ENCODE data around the gene DSC3. TPM values are rescaled to one million over a fixed set of nuclear protein-coding genes. Genes with fewer than 3 reads are reported as not detected.

Gene DSC3
- total RNA-seq, 1 donor from 2014 or later, result 0.85 TPM

DNA sequence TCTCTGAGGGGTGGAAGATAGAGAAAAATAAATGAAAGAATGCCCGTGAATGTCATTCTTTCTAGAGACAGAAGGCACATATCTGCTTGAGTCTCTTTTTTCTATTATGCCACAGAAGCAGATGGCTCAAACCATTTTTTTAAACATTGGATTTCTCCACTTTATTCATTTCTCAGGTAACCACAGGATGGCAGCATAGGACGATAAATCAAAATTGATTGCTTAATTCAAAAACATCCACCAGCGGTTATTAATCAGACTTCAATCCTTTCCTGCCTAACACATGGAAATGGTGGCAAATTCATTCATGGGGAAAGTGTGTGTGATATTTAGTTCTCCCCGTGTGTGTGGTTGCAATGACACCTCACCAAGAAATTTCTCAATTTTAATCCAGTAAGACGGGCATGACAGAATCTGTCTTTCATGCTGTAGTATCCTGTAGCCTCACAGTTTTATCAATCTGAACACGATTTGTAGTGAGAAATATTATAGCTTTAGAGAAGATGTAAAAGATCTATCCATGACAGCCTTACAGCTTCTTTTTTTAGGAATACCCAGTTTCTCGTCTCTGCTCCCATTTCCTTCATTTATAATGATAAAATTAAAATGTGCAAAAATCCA lies 72.2 kb downstream of the DSC3 start:
- intact Hi-C loops (cut with DNase I), result no loop called here
- H3K9me3 ChIP-seq, result no peaks in the 10 kb centered on the region
- no peaks in the 10 kb centered on the region for H3K27me3 ChIP-seq
- no peak overlapping the region for H3K27ac ChIP-seq
- no peaks in the 10 kb centered on the region for H3K36me3 ChIP-seq
- no peak for DNase-seq (ENCODE audit: low spot score in 2 of 2)
- no peaks in the 10 kb centered on the region for H3K4me1 ChIP-seq
- no peak for TF ChIP-seq CTCF (IDR thresholded peaks at IDR 0.05)
- H3K4me3 ChIP-seq, result no peak overlapping the region

DNA sequence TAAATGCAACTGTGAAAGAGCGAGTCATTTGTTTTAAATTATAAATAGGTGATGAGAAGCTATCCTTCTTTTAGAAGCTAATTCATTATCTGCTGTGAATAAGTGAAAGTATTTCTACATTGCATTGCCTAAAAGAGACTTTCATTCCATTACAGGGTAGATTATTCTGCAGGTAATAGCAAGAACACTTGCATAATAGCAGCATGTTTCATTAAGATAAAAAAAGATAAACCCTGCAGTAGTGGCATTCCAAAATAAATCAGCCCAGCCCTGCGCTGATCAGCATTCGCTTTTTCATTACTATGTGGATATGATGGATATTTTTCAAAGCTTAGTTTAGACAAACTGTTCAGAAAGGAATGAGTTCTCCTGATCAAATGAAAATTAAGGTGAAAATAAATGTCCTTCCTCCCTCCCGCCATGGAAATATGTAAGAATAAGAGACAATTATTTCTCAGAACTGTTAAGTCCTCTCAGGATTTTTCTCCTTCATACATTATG lies 72.8 kb downstream of the DSC3 start:
- Histone ChIP-seq H3K9me3 (no peaks in the 10 kb centered on the region), H3K4me1 (no peaks in the 10 kb centered on the region), H3K27ac (no peak overlapping the region), H3K27me3 (no peaks in the 10 kb centered on the region), H3K36me3 (no peaks in the 10 kb centered on the region), H3K4me3 (no peak overlapping the region)
- intact Hi-C loops (cut with DNase I), result no loop called here
- no peak for TF ChIP-seq CTCF (IDR thresholded peaks at IDR 0.05)
- no peak for DNase-seq (ENCODE audit: low spot score in 2 of 2)

- H3K27me3 ChIP-seq, result no peaks in the 10 kb centered on the region
- intact Hi-C loops (cut with DNase I), result no loop called here
- no peaks in the 10 kb centered on the region for H3K36me3 ChIP-seq
- no peak overlapping the region for H3K4me3 ChIP-seq
- TF ChIP-seq CTCF (IDR thresholded peaks at IDR 0.05), result no peak
- DNase-seq (ENCODE audit: low spot score in 2 of 2), result no peak
- H3K4me1 ChIP-seq, result no peaks in the 10 kb centered on the region
- no peak overlapping the region for H3K27ac ChIP-seq
- no peaks in the 10 kb centered on the region for H3K9me3 ChIP-seq
Measured at GRCh38 chr18:30967701-30968100, 74.8 kb downstream of the DSC3 start.

DNA sequence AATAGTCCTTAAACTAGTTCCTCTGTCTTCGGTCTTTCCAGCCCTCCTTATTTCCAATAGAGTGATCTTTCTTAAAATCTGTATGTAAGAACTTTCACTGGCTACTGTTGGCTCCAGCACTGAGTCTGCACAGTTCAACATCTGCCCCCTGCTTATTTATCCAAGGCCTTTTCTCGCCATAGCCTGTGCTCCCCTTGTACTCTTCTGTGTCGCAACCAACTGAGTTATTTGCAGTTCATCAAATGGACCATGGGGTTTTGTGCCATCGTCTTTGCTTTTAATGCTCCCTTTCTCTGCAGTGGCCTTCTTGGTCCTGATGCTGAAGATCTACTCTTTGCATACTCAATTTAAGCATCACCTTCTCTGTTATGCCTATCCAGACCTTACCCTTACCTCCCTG lies 77.3 kb downstream of the DSC3 start:
- no peak for TF ChIP-seq CTCF (IDR thresholded peaks at IDR 0.05)
- H3K4me1 ChIP-seq, result no peaks in the 10 kb centered on the region
- intact Hi-C loops (cut with DNase I), result no loop called here
- H3K27me3 ChIP-seq, result no peaks in the 10 kb centered on the region
- no peaks in the 10 kb centered on the region for H3K9me3 ChIP-seq
- no peaks in the 10 kb centered on the region for H3K36me3 ChIP-seq
- H3K27ac ChIP-seq, result no peak overlapping the region
- H3K4me3 ChIP-seq, result no peak overlapping the region
- no peak for DNase-seq (ENCODE audit: low spot score in 2 of 2)

DNA sequence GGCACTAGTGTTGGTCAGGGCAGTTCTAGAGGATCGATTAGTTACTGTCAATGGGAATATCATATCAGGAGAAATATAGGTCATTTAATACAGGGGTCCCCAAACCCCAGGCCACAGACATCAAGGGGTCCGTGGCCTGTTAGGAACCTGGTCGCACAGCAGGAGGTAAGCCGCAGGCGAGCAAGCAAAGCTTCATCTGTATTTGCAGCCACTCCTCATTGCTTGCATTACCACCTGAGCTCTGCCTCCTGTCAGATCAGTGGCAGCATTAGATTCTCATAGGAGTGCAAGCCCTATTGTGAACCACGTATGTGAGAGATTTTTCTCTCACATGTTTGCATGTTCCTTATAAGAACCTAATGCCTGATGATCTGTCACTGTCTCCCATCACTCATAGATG lies 81.9 kb downstream of the DSC3 start:
- Histone ChIP-seq H3K4me3 (no peak overlapping the region), H3K36me3 (no peaks in the 10 kb centered on the region), H3K27ac (no peak overlapping the region), H3K27me3 (no peaks in the 10 kb centered on the region), H3K4me1 (no peaks in the 10 kb centered on the region), H3K9me3 (no peaks in the 10 kb centered on the region)
- no peak for TF ChIP-seq CTCF (IDR thresholded peaks at IDR 0.05)
- no peak for DNase-seq (ENCODE audit: low spot score in 2 of 2)
- intact Hi-C loops (cut with DNase I), result no loop called here

- H3K27me3 ChIP-seq, result no peaks in the 10 kb centered on the region
- no peak overlapping the region for H3K4me3 ChIP-seq
- intact Hi-C loops (cut with DNase I), result no loop called here
- no peak for TF ChIP-seq CTCF (IDR thresholded peaks at IDR 0.05)
- H3K27ac ChIP-seq, result no peak overlapping the region
- H3K9me3 ChIP-seq, result no peaks in the 10 kb centered on the region
- no peaks in the 10 kb centered on the region for H3K36me3 ChIP-seq
- no peak for DNase-seq (ENCODE audit: low spot score in 2 of 2)
- no peaks in the 10 kb centered on the region for H3K4me1 ChIP-seq
Measured at GRCh38 chr18:30957066-30957465, 85.5 kb downstream of the DSC3 start.

All from ascending aorta (tissue), 2 donors.